Upper lobe of left lung (tissue), 6 donors: ENCODE data around the gene LRP8. TPM values are rescaled to one million over a fixed set of nuclear protein-coding genes. Genes with fewer than 3 reads are reported as not detected.

Experiments
- ATAC-seq, 2 donors: fragments of 200-7000 bp; cut with Tn5 transposase; one replicate each; pipeline ENCODE4 v1.9.1; 2022; ENCODE audit warnings: mild to moderate bottlenecking in 2 of 2, moderate library complexity in 2 of 2; ENCODE audit not compliant: low FRiP score in 2 of 2
- DNase-seq, 2 donors: peaks; one replicate each; pipeline ENCODE4 v3.0.0-alpha.2; 2019 to 2020
- H3K27ac ChIP-seq, 4 donors: fragments of 200-600 bp; sonication (generic); one replicate each; pipeline ENCODE4 v1.5.1; 2016 to 2019
- H3K27me3 ChIP-seq, 4 donors: fragments of 200-600 bp; sonication (generic); one replicate each; pipeline ENCODE4 v1.5.1; 2017 to 2019
- H3K36me3 ChIP-seq, 4 donors: fragments of 200-600 bp; sonication (generic); one replicate each; pipeline ENCODE4 v1.5.1; 2016 to 2019
- H3K4me1 ChIP-seq, 4 donors: fragments of 200-600 bp; sonication (generic); one replicate each; pipeline ENCODE4 v1.5.1; 2018 to 2019
- H3K4me3 ChIP-seq, 4 donors: fragments of 200-600 bp; sonication (generic); one replicate each; pipeline ENCODE4 v1.5.1; 2017 to 2019; ENCODE audit warnings: mild to moderate bottlenecking in 2 of 4, moderate library complexity in 1 of 4
- H3K9me3 ChIP-seq, 4 donors: fragments of 200-600 bp; sonication (generic); one replicate each; pipeline ENCODE4 v1.5.1; 2018 to 2019
- CTCF ChIP-seq, 6 experiments: fragments of 450-650 bp in 4 of 6; fragments of 200-600 bp in 2 of 6; sonication (generic) in 2 of 6; IDR thresholded peaks; one replicate each; pipeline ENCODE4 v1.5.1; 2016 to 2019; ENCODE audit warnings: antibody characterized with exemption in 6 of 6
- EP300 ChIP-seq, 4 donors: sonication (generic); formaldehyde crosslinking; IDR thresholded peaks; one replicate each; pipeline ENCODE4 v1.5.1; 2017; ENCODE audit warnings: antibody characterized with exemption in 4 of 4, control low read depth in 2 of 4
- POLR2A ChIP-seq, 4 donors: fragments of 450-650 bp; IDR thresholded peaks; one replicate each; pipeline ENCODE4 v1.5.1; 2016 to 2017; ENCODE audit warnings: antibody characterized with exemption in 4 of 4, mild to moderate bottlenecking in 2 of 4
- POLR2AphosphoS5 ChIP-seq, 2 donors: sonication (generic); formaldehyde crosslinking; IDR thresholded peaks; one replicate each; pipeline ENCODE4 v1.5.1; 2017; ENCODE audit warnings: antibody characterized with exemption in 2 of 2
- WGBS, 2 donors: methylation state at CpG; one replicate each; pipeline ENCODE4 v1.1.5; 2017 to 2018; 5-methylcytosine and 5-hydroxymethylcytosine counted together
- total RNA-seq, 6 donors: library from RNA; depleted of rRNA in 4 of 6; stranded (reverse); fragments of >200 nt in 4 of 6; gene quantifications; one replicate each; pipeline versions ENCODE4 v1.1.0 to v1.2.1, GENCODE V29; 2016 to 2021
- donor health status: DM: no; HTN: no; CAD: no; lungs with moderate emphysema.
- donor health status: DM: no; HTN: yes; CAD: no; lungs with severe emphysema.

LRP8 gene
- total RNA-seq, 6 donors from 2014 or later, result 4.6 to 23.0 (median 11.1) TPM

GRCh38 chr1:53317646-53318539, 10.0 kb downstream of the LRP8 start:
- WGBS, 2 donors, result 90 to 91% methylated on average over 13 of the region's 13 CpGs

GRCh38 chr1:53316766-53317581, 10.9 kb downstream of the LRP8 start:
- Histone ChIP-seq H3K27ac (no peak overlapping the region), H3K4me3 (no peak overlapping the region), H3K9me3 (no peaks in the 10 kb centered on the region), H3K36me3 (no peaks in the 10 kb centered on the region), H3K4me1 (peaks cover 0 to 4% (median 0%) of the 10 kb centered on the region in 4 donors), H3K27me3 (no peaks in the 10 kb centered on the region)
- TF ChIP-seq CTCF (IDR thresholded peaks at IDR 0.05) (no peak), POLR2AphosphoS5 (IDR thresholded peaks at IDR 0.05) (no peak), EP300 (IDR thresholded peaks at IDR 0.05) (no peak), POLR2A (IDR thresholded peaks at IDR 0.05) (no peak)
- WGBS, 2 donors, result 49 to 50% methylated on average over 5 to 13 of the region's 17 CpGs
- ATAC-seq (no peak), DNase-seq (peak in 1 of 2 donors; percentile 54)

More at GRCh38 chr1:53317646-53318539, 10.0 kb downstream of the LRP8 start:
- no peak overlapping the region for H3K27ac ChIP-seq
- no peak overlapping the region for H3K4me3 ChIP-seq
- no peak for TF ChIP-seq POLR2A (IDR thresholded peaks at IDR 0.05)
- no peak for TF ChIP-seq POLR2AphosphoS5 (IDR thresholded peaks at IDR 0.05)
- no peak for TF ChIP-seq CTCF (IDR thresholded peaks at IDR 0.05)
- no peak for TF ChIP-seq EP300 (IDR thresholded peaks at IDR 0.05)
- H3K9me3 ChIP-seq, result no peaks in the 10 kb centered on the region
- H3K36me3 ChIP-seq, result no peaks in the 10 kb centered on the region
- H3K4me1 ChIP-seq, result peaks cover 0 to 4% (median 0%) of the 10 kb centered on the region in 4 donors
- no peak for ATAC-seq
- H3K27me3 ChIP-seq, result no peaks in the 10 kb centered on the region
- DNase-seq, result no peak

GRCh38 chr1:53316424-53316765, 11.5 kb downstream of the LRP8 start:
- Histone ChIP-seq H3K4me3 (no peak overlapping the region), H3K4me1 (peaks cover 0 to 4% (median 0%) of the 10 kb centered on the region in 4 donors), H3K9me3 (no peaks in the 10 kb centered on the region), H3K27me3 (no peaks in the 10 kb centered on the region), H3K27ac (no peak overlapping the region), H3K36me3 (no peaks in the 10 kb centered on the region)
- 61 to 63% methylated on average over 1 of the region's 1 CpG for WGBS, 2 donors
- no peak for ATAC-seq
- no peak for DNase-seq
- TF ChIP-seq EP300 (IDR thresholded peaks at IDR 0.05) (no peak), POLR2A (IDR thresholded peaks at IDR 0.05) (no peak), CTCF (IDR thresholded peaks at IDR 0.05) (no peak), POLR2AphosphoS5 (IDR thresholded peaks at IDR 0.05) (no peak)

GRCh38 chr1:53315456-53316423, 12.1 kb downstream of the LRP8 start:
- ATAC-seq (no peak), DNase-seq (no peak)
- no peak for TF ChIP-seq EP300 (IDR thresholded peaks at IDR 0.05)
- H3K4me3 ChIP-seq, result no peak overlapping the region
- no peaks in the 10 kb centered on the region for H3K27me3 ChIP-seq
- peaks cover 0 to 4% (median 0%) of the 10 kb centered on the region in 4 donors for H3K4me1 ChIP-seq
- H3K9me3 ChIP-seq, result no peaks in the 10 kb centered on the region
- no peaks in the 10 kb centered on the region for H3K36me3 ChIP-seq
- no peak overlapping the region for H3K27ac ChIP-seq
- WGBS, 2 donors, result 77 to 81% methylated on average over 7 to 9 of the region's 10 CpGs
